ENCODE measurements around the gene TP53INP2.

DNA sequence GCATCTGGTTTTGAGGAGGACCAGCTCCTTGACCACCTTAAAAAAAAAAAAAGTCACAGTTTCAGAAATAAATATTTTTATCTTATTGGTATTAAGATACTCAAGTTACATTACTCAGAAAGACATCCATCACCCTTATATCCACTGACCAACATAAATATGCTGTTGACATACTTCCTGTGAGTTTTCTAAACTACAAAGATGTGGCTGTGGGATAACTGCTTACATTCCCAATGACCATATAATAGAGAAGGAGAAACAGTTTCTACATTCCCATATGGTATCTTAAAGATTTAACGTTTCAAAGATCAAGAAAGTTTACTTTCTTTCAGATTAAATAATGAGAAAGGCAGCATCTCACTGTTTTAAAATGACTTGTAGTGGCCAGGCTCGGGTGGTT lies 46.3 kb downstream of the TP53INP2 start:
- no peak for TF ChIP-seq CTCF (IDR thresholded peaks at IDR 0.05)
- no peak for TF ChIP-seq POLR2AphosphoS5 (IDR thresholded peaks at IDR 0.05; ENCODE audit: low read depth, low read length)
- no peak for TF ChIP-seq SIN3A (IDR thresholded peaks at IDR 0.05; ENCODE audit: borderline replicate concordance, insufficient read depth, low read depth, low read length)
- no peak for TF ChIP-seq REST (IDR thresholded peaks at IDR 0.05; ENCODE audit: insufficient read depth in 1 of 2, low read depth in 2 of 2, low read length in 1 of 2)

Data from Panc1 (cell line).